ENCODE data around the gene KCNJ6. TPM values are rescaled to one million over a fixed set of nuclear protein-coding genes. Genes with fewer than 3 reads are reported as not detected.
"Not testable (repeated sequence)": the region's sequence is repeated elsewhere in the genome, so short reads cannot be mapped to it uniquely, and the experiment has no call there.

Gene KCNJ6
- not detected for total RNA-seq
- long read RNA-seq, result 0 reads

- no peak for DNase-seq (ENCODE audit: low spot score)
Measured at GRCh38 chr21:37916310-37917051, at the start of gene KCNJ6. Gene KCNJ6, minus strand, starts transcription at chr21:37916457. Its CDS starts 75,775 bp downstream, at chr21:37840682.

GRCh38 chr21:37965088-37965805 lies 49.0 kb upstream of the KCNJ6 start:
- DNase-seq (ENCODE audit: low spot score), result no peak

GRCh38 chr21:37958537-37958936 lies 42.3 kb upstream of the KCNJ6 start:
- DNase-seq (ENCODE audit: low spot score), result no peak

- DNase-seq (ENCODE audit: low spot score), result no peak
Measured at GRCh38 chr21:37956772-37957171, 40.5 kb upstream of the KCNJ6 start.

GRCh38 chr21:37945036-37945435 lies 28.8 kb upstream of the KCNJ6 start:
- no peak for DNase-seq (ENCODE audit: low spot score)

GRCh38 chr21:37944496-37944895 lies 28.2 kb upstream of the KCNJ6 start:
- DNase-seq (ENCODE audit: low spot score), result no peak

- DNase-seq (ENCODE audit: low spot score), result no peak
Measured at GRCh38 chr21:37940691-37941090, 24.4 kb upstream of the KCNJ6 start.

GRCh38 chr21:37939838-37940237 lies 23.6 kb upstream of the KCNJ6 start:
- no peak for DNase-seq (ENCODE audit: low spot score)

- DNase-seq (ENCODE audit: low spot score), result no peak
Measured at GRCh38 chr21:37939251-37939650, 23.0 kb upstream of the KCNJ6 start.

- no peak for DNase-seq (ENCODE audit: low spot score)
Measured at GRCh38 chr21:37937668-37938067, 21.4 kb upstream of the KCNJ6 start.

GRCh38 chr21:37936010-37936785 lies 19.9 kb upstream of the KCNJ6 start:
- no peak for DNase-seq (ENCODE audit: low spot score)

- DNase-seq (ENCODE audit: low spot score), result no peak
Measured at GRCh38 chr21:37932936-37933335, 16.7 kb upstream of the KCNJ6 start.

GRCh38 chr21:37927711-37928110 lies 11.5 kb upstream of the KCNJ6 start:
- no peak for DNase-seq (ENCODE audit: low spot score)

GRCh38 chr21:37921091-37921490 lies 4.8 kb upstream of the KCNJ6 start:
- DNase-seq (ENCODE audit: low spot score), result no peak

- DNase-seq (ENCODE audit: low spot score), result not testable (repeated sequence)
Measured at GRCh38 chr21:37920302-37920701, 4.0 kb upstream of the KCNJ6 start.

GRCh38 chr21:37917612-37918011 lies 1.4 kb upstream of the KCNJ6 start:
- no peak for DNase-seq (ENCODE audit: low spot score)

- no peak for DNase-seq (ENCODE audit: low spot score)
Measured at GRCh38 chr21:37915941-37916309, 332 bp downstream of the KCNJ6 start.

GRCh38 chr21:37915497-37915911 lies 753 bp downstream of the KCNJ6 start:
- DNase-seq (ENCODE audit: low spot score), result no peak

GRCh38 chr21:37912616-37913015 lies 3.6 kb downstream of the KCNJ6 start:
- no peak for DNase-seq (ENCODE audit: low spot score)

GRCh38 chr21:37909936-37910335 lies 6.3 kb downstream of the KCNJ6 start:
- DNase-seq (ENCODE audit: low spot score), result no peak

GRCh38 chr21:37908691-37909090 lies 7.6 kb downstream of the KCNJ6 start:
- no peak for DNase-seq (ENCODE audit: low spot score)

GRCh38 chr21:37907076-37907475 lies 9.2 kb downstream of the KCNJ6 start:
- no peak for DNase-seq (ENCODE audit: low spot score)

Measured in mesenteric fat pad (tissue), 1 donor.